Measurements from ENCODE around the gene ARHGEF38. TPM values are rescaled to one million over a fixed set of nuclear protein-coding genes. Genes with fewer than 3 reads are reported as not detected.

ARHGEF38 gene
- total RNA-seq, 2 donors from 2014 or later, result 22.4 to 24.6 TPM

DNA sequence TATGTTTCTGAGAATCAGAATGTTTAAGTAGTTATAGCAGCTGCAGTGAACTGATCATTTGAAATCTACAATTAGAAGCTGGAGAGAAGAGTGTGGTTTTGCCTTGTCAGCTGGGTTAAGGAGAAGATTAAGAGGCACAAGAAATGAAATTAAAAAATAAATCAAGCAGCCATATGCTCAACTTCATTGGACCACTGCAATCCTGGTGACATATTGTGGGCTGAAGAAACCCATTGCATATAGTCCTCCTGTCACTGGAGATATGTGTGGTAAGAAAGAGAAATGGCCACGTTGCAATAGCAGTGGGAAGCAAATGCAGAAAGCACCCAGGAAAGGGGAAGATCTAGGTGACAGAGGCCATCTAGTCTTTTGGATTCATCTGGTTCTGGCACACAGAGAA is 93.0 kb downstream of the ARHGEF38 start:
- Histone ChIP-seq H3K27ac (no peak overlapping the region), H3K4me1 (no peaks in the 10 kb centered on the region), H3K27me3 (no peaks in the 10 kb centered on the region), H3K4me3 (no peak overlapping the region), H3K36me3 (replicated peaks in 1 of 2; ENCODE audit: insufficient read depth in 1 of 2, low read depth in 2 of 2) (no peaks in the 10 kb centered on the region), H3K9me3 (no peaks in the 10 kb centered on the region)
- ATAC-seq, result no peak
- intact Hi-C loops (cut with DNase I), result no loop called here
- 76 to 77% methylated on average over 1 of the region's 1 CpG for WGBS, 2 donors
- TF ChIP-seq, protein P1, sequence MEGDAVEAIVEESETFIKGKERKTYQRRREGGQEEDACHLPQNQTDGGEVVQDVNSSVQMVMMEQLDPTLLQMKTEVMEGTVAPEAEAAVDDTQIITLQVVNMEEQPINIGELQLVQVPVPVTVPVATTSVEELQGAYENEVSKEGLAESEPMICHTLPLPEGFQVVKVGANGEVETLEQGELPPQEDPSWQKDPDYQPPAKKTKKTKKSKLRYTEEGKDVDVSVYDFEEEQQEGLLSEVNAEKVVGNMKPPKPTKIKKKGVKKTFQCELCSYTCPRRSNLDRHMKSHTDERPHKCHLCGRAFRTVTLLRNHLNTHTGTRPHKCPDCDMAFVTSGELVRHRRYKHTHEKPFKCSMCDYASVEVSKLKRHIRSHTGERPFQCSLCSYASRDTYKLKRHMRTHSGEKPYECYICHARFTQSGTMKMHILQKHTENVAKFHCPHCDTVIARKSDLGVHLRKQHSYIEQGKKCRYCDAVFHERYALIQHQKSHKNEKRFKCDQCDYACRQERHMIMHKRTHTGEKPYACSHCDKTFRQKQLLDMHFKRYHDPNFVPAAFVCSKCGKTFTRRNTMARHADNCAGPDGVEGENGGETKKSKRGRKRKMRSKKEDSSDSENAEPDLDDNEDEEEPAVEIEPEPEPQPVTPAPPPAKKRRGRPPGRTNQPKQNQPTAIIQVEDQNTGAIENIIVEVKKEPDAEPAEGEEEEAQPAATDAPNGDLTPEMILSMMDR (IDR thresholded peaks at IDR 0.05), result no peak
- DNase-seq, result no peak

- Histone ChIP-seq H3K27me3 (no peaks in the 10 kb centered on the region), H3K27ac (no peak overlapping the region), H3K4me1 (no peaks in the 10 kb centered on the region), H3K4me3 (no peak overlapping the region), H3K9me3 (no peaks in the 10 kb centered on the region), H3K36me3 (replicated peaks in 1 of 2; ENCODE audit: insufficient read depth in 1 of 2, low read depth in 2 of 2) (no peaks in the 10 kb centered on the region)
- no peak for TF ChIP-seq POLR2A (IDR thresholded peaks at IDR 0.05)
- TF ChIP-seq, protein P1 (IDR thresholded peaks at IDR 0.05), result no peak
- intact Hi-C loops (cut with DNase I), result no loop called here
- 65 to 93% methylated on average over 1 of the region's 1 CpG for WGBS, 2 donors
- ATAC-seq (no peak), DNase-seq (no peak)
Observed at GRCh38 chr4:105650190-105650589, 97.8 kb downstream of the ARHGEF38 start.

DNA sequence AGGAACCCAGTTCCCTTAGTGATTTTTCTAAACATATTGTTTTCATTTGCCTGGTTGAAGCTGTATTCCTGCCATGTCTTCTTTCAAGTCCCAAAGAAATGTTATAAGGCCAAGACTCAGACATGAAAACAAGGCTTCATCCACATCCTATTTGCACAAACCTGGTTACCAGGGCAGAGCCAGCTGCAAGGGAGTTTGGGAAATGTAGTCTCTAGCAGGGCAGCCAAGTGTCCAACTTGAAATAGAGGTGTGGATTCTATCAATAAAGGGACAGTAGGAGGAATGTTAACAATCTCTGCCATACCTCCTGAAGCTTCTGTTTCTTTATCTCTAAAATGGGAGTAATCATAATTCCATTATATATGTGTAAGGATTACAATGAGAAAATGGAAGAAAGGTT is 99.5 kb downstream of the ARHGEF38 start:
- Histone ChIP-seq H3K4me3 (no peak overlapping the region), H3K4me1 (no peaks in the 10 kb centered on the region), H3K27me3 (no peaks in the 10 kb centered on the region), H3K27ac (no peak overlapping the region), H3K9me3 (no peaks in the 10 kb centered on the region), H3K36me3 (replicated peaks in 1 of 2; ENCODE audit: insufficient read depth in 1 of 2, low read depth in 2 of 2) (no peaks in the 10 kb centered on the region)
- TF ChIP-seq, protein P1 (IDR thresholded peaks at IDR 0.05), result no peak
- TF ChIP-seq POLR2A (IDR thresholded peaks at IDR 0.05), result no peak
- ATAC-seq (no peak), DNase-seq (no peak)
- intact Hi-C loops (cut with DNase I), result no loop called here

DNA sequence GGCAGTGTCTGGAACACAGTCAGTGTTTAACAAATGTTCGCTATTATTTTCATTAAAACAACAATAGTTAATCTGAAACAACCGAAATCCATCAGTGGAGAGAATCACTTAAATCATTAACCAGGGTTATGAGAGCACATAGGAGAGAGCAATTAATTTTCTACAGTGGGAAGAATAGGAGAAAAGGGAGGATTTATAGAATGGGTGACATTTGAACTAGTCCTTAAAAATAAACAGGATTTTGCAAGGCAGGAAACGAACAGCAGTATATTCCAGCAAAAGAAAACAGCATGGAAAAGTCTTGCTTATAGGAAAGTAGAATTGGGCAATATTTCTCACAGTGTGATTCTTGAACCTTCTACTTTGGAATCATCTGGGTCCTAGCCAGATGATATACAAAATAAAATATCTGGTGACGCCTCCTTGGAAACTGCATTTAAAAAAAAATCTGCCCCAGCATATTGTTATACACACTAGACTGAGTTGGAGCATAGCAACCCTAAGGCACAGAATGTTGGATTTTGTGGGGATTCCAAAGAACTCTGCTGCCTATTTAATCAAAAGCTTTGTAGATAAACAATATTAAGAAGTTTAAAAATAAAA is 100.0 kb downstream of the ARHGEF38 start:
- whole genome bisulfite sequencing, 2 donors, result 64 to 71% methylated on average over 4 of the region's 4 CpGs
- no peak for DNase-seq
- no peaks in the 10 kb centered on the region for H3K27me3 ChIP-seq
- no peak overlapping the region for H3K27ac ChIP-seq
- no peaks in the 10 kb centered on the region for H3K9me3 ChIP-seq
- intact Hi-C loops (cut with DNase I), result no loop called here
- ATAC-seq, result no peak
- H3K4me1 ChIP-seq, result no peaks in the 10 kb centered on the region
- TF ChIP-seq, protein P1 (IDR thresholded peaks at IDR 0.05), result no peak
- no peak for TF ChIP-seq POLR2A (IDR thresholded peaks at IDR 0.05)
- no peak overlapping the region for H3K4me3 ChIP-seq
- no peaks in the 10 kb centered on the region for H3K36me3 ChIP-seq (replicated peaks in 1 of 2; ENCODE audit: insufficient read depth in 1 of 2, low read depth in 2 of 2)

DNA sequence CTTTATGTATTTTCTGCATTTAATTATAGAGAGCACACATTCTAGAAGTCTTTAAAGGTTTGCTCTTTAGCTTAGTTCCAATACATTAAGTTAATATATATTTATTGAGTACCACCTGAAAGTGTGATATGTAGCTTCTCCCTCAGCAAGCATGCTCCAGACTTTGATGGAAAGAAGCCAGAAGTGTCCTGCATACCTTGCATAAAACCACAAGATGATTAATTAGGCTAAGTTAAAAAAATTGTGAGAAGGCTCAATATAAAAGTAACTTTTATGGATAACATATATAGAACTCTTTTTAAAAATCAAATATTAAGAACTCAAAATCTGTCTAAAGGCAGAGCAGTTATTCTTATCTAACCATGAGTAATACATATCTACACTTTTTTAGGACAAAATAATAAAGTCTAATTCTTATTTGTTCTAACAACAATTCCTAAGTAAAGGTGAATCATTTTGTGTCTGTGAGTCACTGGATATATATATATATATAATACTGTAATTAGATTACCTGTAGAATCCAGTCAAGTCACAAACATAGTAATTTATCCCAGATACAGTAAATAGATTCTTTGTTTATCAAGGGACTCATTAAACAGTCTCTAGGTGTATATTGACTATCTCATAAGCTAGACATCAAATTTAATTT is 104.8 kb downstream of the ARHGEF38 start:
- TF ChIP-seq POLR2A (IDR thresholded peaks at IDR 0.05), result no peak
- TF ChIP-seq, protein P1 (IDR thresholded peaks at IDR 0.05), result no peak
- ATAC-seq (no peak), DNase-seq (no peak)
- Histone ChIP-seq H3K4me3 (no peak overlapping the region), H3K9me3 (no peaks in the 10 kb centered on the region), H3K4me1 (no peaks in the 10 kb centered on the region), H3K27ac (no peak overlapping the region), H3K27me3 (no peaks in the 10 kb centered on the region), H3K36me3 (replicated peaks in 1 of 2; ENCODE audit: insufficient read depth in 1 of 2, low read depth in 2 of 2) (peaks cover 0 to 6% of the 10 kb centered on the region in 2 donors)
- intact Hi-C loops (cut with DNase I), result no loop called here

Measured in body of pancreas (tissue), 4 donors.